ENCODE results near the gene PRM1.

Gene PRM1

GRCh38 chr16:11233727-11234376, 47.3 kb downstream of the PRM1 start:
- Histone ChIP-seq H3K4me1 (ENCODE audit: control insufficient read depth, low read length) (peaks cover 17% of the 10 kb centered on the region), H3K9me2 (replicated peaks; ENCODE audit: control insufficient read depth, low read length) (no peaks in the 10 kb centered on the region), H3K4me3 (ENCODE audit: low read length) (no peak overlapping the region), H3F3A (ENCODE audit: control insufficient read depth, insufficient read depth) (no peaks in the 10 kb centered on the region), H4K20me1 (ENCODE audit: control insufficient read depth, insufficient read depth, low read depth, low read length) (no peaks in the 10 kb centered on the region), H3K4me2 (ENCODE audit: low read length) (no peak overlapping the region), H3K36me3 (ENCODE audit: control insufficient read depth, low read length) (no peaks in the 10 kb centered on the region), H3K27me3 (ENCODE audit: control insufficient read depth, low read length) (peaks cover 35% of the 10 kb centered on the region), H3K79me2 (ENCODE audit: control insufficient read depth, low read length) (no peaks in the 10 kb centered on the region), H3K9me3 (ENCODE audit: control insufficient read depth, insufficient read depth, low read length) (no peaks in the 10 kb centered on the region), H3K27ac (ENCODE audit: low read depth, low read length) (no peak overlapping the region)
- TF ChIP-seq CTCF (IDR thresholded peaks at IDR 0.05; ENCODE audit: low read depth, low read length, poor library complexity, severe bottlenecking) = no peak
- no peak for TF ChIP-seq EZH2phosphoT487 (IDR thresholded peaks at IDR 0.05; ENCODE audit: borderline replicate concordance, low read length)

- TF ChIP-seq EZH2phosphoT487 (IDR thresholded peaks at IDR 0.05; ENCODE audit: borderline replicate concordance, low read length) (no peak), CTCF (IDR thresholded peaks at IDR 0.05; ENCODE audit: low read depth, low read length, poor library complexity, severe bottlenecking) (no peak)
- Histone ChIP-seq H3K27ac (ENCODE audit: low read depth, low read length) (no peak overlapping the region), H3F3A (ENCODE audit: control insufficient read depth, insufficient read depth) (no peaks in the 10 kb centered on the region), H3K4me2 (ENCODE audit: low read length) (peak overlapping the region; percentile 35; the same call in 1 of the 2 replicates), H3K4me3 (ENCODE audit: low read length) (no peak overlapping the region), H3K4me1 (ENCODE audit: control insufficient read depth, low read length) (peaks cover 17% of the 10 kb centered on the region), H3K27me3 (ENCODE audit: control insufficient read depth, low read length) (peaks cover 38% of the 10 kb centered on the region), H3K36me3 (ENCODE audit: control insufficient read depth, low read length) (no peaks in the 10 kb centered on the region), H3K9me3 (ENCODE audit: control insufficient read depth, insufficient read depth, low read length) (no peaks in the 10 kb centered on the region), H4K20me1 (ENCODE audit: control insufficient read depth, insufficient read depth, low read depth, low read length) (no peaks in the 10 kb centered on the region), H3K9me2 (replicated peaks; ENCODE audit: control insufficient read depth, low read length) (no peaks in the 10 kb centered on the region), H3K79me2 (ENCODE audit: control insufficient read depth, low read length) (no peaks in the 10 kb centered on the region)
Measured at GRCh38 chr16:11232852-11233726, 48.0 kb downstream of the PRM1 start.

- Histone ChIP-seq H3K4me1 (ENCODE audit: control insufficient read depth, low read length) (peaks cover 17% of the 10 kb centered on the region), H3K4me3 (ENCODE audit: low read length) (no peak overlapping the region), H3K79me2 (ENCODE audit: control insufficient read depth, low read length) (no peaks in the 10 kb centered on the region), H3K36me3 (ENCODE audit: control insufficient read depth, low read length) (no peaks in the 10 kb centered on the region), H3K27ac (ENCODE audit: low read depth, low read length) (no peak overlapping the region), H3F3A (ENCODE audit: control insufficient read depth, insufficient read depth) (no peaks in the 10 kb centered on the region), H3K27me3 (ENCODE audit: control insufficient read depth, low read length) (peaks cover 38% of the 10 kb centered on the region), H3K4me2 (ENCODE audit: low read length) (no peak overlapping the region), H4K20me1 (ENCODE audit: control insufficient read depth, insufficient read depth, low read depth, low read length) (no peaks in the 10 kb centered on the region), H3K9me2 (replicated peaks; ENCODE audit: control insufficient read depth, low read length) (no peaks in the 10 kb centered on the region), H3K9me3 (ENCODE audit: control insufficient read depth, insufficient read depth, low read length) (no peaks in the 10 kb centered on the region)
- no peak for TF ChIP-seq EZH2phosphoT487 (IDR thresholded peaks at IDR 0.05; ENCODE audit: borderline replicate concordance, low read length)
- TF ChIP-seq CTCF (IDR thresholded peaks at IDR 0.05; ENCODE audit: low read depth, low read length, poor library complexity, severe bottlenecking) = no peak
Measured at GRCh38 chr16:11232302-11232851, 48.8 kb downstream of the PRM1 start.

Data from DOHH2 (cell line).